Activated CD4-positive, alpha-beta T cell treated with anti-CD3 and anti-CD28 coated beads, Interleukin-2, amount 50 U/mL, for 4 hours (primary cell): ENCODE results near the gene NPEPPS.

Source experiments
- DNase-seq, 2 experiments: peaks; one replicate each; pipeline ENCODE4 v3.0.0-alpha.2; 2020

NPEPPS gene

GRCh38 chr17:47634870-47635269, 104.0 kb downstream of the NPEPPS start:
- no peak for DNase-seq

GRCh38 chr17:47635734-47636133, 104.8 kb downstream of the NPEPPS start:
- no peak for DNase-seq

- no peak for DNase-seq
Measured at GRCh38 chr17:47636273-47637030, 105.5 kb downstream of the NPEPPS start.

- no peak for DNase-seq
Measured at GRCh38 chr17:47638903-47639302, 108.0 kb downstream of the NPEPPS start.

GRCh38 chr17:47640076-47640475, 109.2 kb downstream of the NPEPPS start:
- no peak for DNase-seq

- DNase-seq, result no peak
Measured at GRCh38 chr17:47641202-47641601, 110.3 kb downstream of the NPEPPS start.

GRCh38 chr17:47643116-47643515, 112.2 kb downstream of the NPEPPS start:
- no peak for DNase-seq

- no peak for DNase-seq
Measured at GRCh38 chr17:47644324-47644723, 113.4 kb downstream of the NPEPPS start.

- peak; percentile 94 to 95 for DNase-seq
Measured at GRCh38 chr17:47649153-47649971, 118.5 kb downstream of the NPEPPS start, which contains the start of gene KPNB1. Gene KPNB1 (plus strand): TSS chr17:47649919. CDS start chr17:47650245, 326 bp downstream.

- peak; percentile 39 to 42 for DNase-seq
Measured at GRCh38 chr17:47649972-47650524, 119.1 kb downstream of the NPEPPS start.

- DNase-seq, result peak; percentile 90 to 94
Measured at GRCh38 chr17:47650525-47651522, 119.9 kb downstream of the NPEPPS start.

GRCh38 chr17:47651704-47652103, 120.8 kb downstream of the NPEPPS start:
- no peak for DNase-seq

GRCh38 chr17:47652570-47652969, 121.7 kb downstream of the NPEPPS start:
- no peak for DNase-seq

GRCh38 chr17:47653442-47653841, 122.5 kb downstream of the NPEPPS start:
- no peak for DNase-seq

- DNase-seq, result no peak
Measured at GRCh38 chr17:47654991-47655390, 124.1 kb downstream of the NPEPPS start.

GRCh38 chr17:47660064-47660492, 129.2 kb downstream of the NPEPPS start:
- no peak for DNase-seq

- peak; percentile 55 to 69 for DNase-seq
Measured at GRCh38 chr17:47663912-47664623, 133.2 kb downstream of the NPEPPS start.

GRCh38 chr17:47664624-47664941, 133.7 kb downstream of the NPEPPS start:
- DNase-seq, result no peak

- DNase-seq, result no peak
Measured at GRCh38 chr17:47665655-47666054, 134.7 kb downstream of the NPEPPS start.

- no peak for DNase-seq
Measured at GRCh38 chr17:47669081-47669480, 138.2 kb downstream of the NPEPPS start.

- DNase-seq, result no peak
Measured at GRCh38 chr17:47670064-47670463, 139.2 kb downstream of the NPEPPS start.
